CD4-positive, alpha-beta T cell treated with Interleukin-6 at 100 ng/mL for 8 hours (primary cell): ENCODE measurements around the gene VAC14.

Experiments used
- DNase-seq: peaks from one replicate; pipeline ENCODE4 v3.0.0-alpha.2; 2020; ENCODE audit warnings: mixed read lengths, low spot score

VAC14 gene

GRCh38 chr16:70663524-70664324, 137.2 kb downstream of the VAC14 start:
- DNase-seq = no peak

GRCh38 chr16:70662991-70663523, 137.9 kb downstream of the VAC14 start:
- DNase-seq = no peak

- DNase-seq = no peak
These were observed 138.9 kb downstream of the VAC14 start for GRCh38 chr16:70661918-70662641.

- no peak for DNase-seq
These were observed 139.4 kb downstream of the VAC14 start for GRCh38 chr16:70661534-70661917.

GRCh38 chr16:70660672-70661350, 140.1 kb downstream of the VAC14 start:
- DNase-seq = no peak

GRCh38 chr16:70659953-70660671, 140.8 kb downstream of the VAC14 start:
- DNase-seq = no peak

- no peak for DNase-seq
These were observed 141.4 kb downstream of the VAC14 start for GRCh38 chr16:70659546-70659945.

GRCh38 chr16:70658921-70659320, 142.0 kb downstream of the VAC14 start:
- DNase-seq = no peak

GRCh38 chr16:70657956-70658355, 143.0 kb downstream of the VAC14 start:
- DNase-seq = no peak

GRCh38 chr16:70656712-70657263, 144.2 kb downstream of the VAC14 start:
- no peak for DNase-seq

GRCh38 chr16:70656065-70656711, 144.8 kb downstream of the VAC14 start:
- DNase-seq = no peak

- peak; percentile 73 for DNase-seq
These were observed 146.9 kb downstream of the VAC14 start for GRCh38 chr16:70653809-70654771.

- no peak for DNase-seq
These were observed 147.6 kb downstream of the VAC14 start for GRCh38 chr16:70653406-70653805.

- no peak for DNase-seq
These were observed 148.6 kb downstream of the VAC14 start for GRCh38 chr16:70652322-70652721.

GRCh38 chr16:70651524-70651923, 149.4 kb downstream of the VAC14 start:
- no peak for DNase-seq

GRCh38 chr16:70650216-70650615, 150.7 kb downstream of the VAC14 start:
- no peak for DNase-seq

GRCh38 chr16:70649300-70649699, 151.7 kb downstream of the VAC14 start:
- no peak for DNase-seq

GRCh38 chr16:70648606-70649005, 152.4 kb downstream of the VAC14 start:
- DNase-seq = no peak

- no peak for DNase-seq
These were observed 153.3 kb downstream of the VAC14 start for GRCh38 chr16:70647441-70648359.
